Tibial nerve (tissue), 4 donors: ENCODE data around the gene MAP3K7.

ENCODE experiments used
- EP300 ChIP-seq, 2 donors: sonication (generic); formaldehyde crosslinking; IDR thresholded peaks; one replicate each; pipeline ENCODE4 v1.6.1; 2017; ENCODE audit warnings: antibody characterized with exemption in 2 of 2, mild to moderate bottlenecking in 1 of 2
- POLR2A ChIP-seq, 2 donors: fragments of 450-650 bp; IDR thresholded peaks; one replicate each; pipeline ENCODE4 v1.6.1; 2017; ENCODE audit warnings: antibody characterized with exemption in 2 of 2, mild to moderate bottlenecking in 2 of 2, moderate library complexity in 2 of 2
- TF ChIP-seq, protein P1 (sequence below), 5 experiments: fragments of 200-600 bp in 3 of 5; fragments of 450-650 bp in 2 of 5; sonication (generic) in 3 of 5; IDR thresholded peaks; one replicate each; pipeline ENCODE4 v1.5.1; 2016 to 2019; ENCODE audit warnings: antibody characterized with exemption in 5 of 5, mild to moderate bottlenecking in 3 of 5, moderate library complexity in 2 of 5

GRCh38 chr6:90478278-90478677 is 108.6 kb downstream of the MAP3K7 start:
- TF ChIP-seq, protein P1, sequence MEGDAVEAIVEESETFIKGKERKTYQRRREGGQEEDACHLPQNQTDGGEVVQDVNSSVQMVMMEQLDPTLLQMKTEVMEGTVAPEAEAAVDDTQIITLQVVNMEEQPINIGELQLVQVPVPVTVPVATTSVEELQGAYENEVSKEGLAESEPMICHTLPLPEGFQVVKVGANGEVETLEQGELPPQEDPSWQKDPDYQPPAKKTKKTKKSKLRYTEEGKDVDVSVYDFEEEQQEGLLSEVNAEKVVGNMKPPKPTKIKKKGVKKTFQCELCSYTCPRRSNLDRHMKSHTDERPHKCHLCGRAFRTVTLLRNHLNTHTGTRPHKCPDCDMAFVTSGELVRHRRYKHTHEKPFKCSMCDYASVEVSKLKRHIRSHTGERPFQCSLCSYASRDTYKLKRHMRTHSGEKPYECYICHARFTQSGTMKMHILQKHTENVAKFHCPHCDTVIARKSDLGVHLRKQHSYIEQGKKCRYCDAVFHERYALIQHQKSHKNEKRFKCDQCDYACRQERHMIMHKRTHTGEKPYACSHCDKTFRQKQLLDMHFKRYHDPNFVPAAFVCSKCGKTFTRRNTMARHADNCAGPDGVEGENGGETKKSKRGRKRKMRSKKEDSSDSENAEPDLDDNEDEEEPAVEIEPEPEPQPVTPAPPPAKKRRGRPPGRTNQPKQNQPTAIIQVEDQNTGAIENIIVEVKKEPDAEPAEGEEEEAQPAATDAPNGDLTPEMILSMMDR (IDR thresholded peaks at IDR 0.05) = no peak
- no peak for TF ChIP-seq POLR2A (IDR thresholded peaks at IDR 0.05)
- no peak for TF ChIP-seq EP300 (IDR thresholded peaks at IDR 0.05)
